ENCODE measurements around the gene SEMA5B. TPM values are rescaled to one million over a fixed set of nuclear protein-coding genes. Genes with fewer than 3 reads are reported as not detected.

Gene SEMA5B
- total and polyA plus RNA-seq, 2 donors (not counting 1 experiment from before 2014, with no cell fraction given), result not detected

DNA sequence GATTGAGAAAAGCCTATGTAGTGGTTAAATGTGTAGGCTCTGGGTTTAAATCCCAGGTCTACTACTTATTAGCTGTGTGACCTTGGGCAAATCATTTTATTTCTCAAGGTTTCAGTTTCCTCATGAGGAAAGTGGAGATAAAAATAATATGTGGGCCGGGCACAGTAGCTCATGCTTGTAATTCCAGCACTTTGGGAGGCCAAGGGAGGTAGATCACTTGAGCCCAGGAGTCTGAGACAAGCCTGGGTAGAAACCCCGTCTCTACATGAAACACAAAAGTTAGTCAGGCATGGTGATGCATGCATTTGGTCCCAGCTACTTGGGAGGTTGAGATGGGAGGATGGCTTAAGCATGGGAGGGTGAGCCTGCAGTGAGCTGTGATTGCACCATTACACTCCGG, 8.4 kb downstream of the SEMA5B start:
- no peak for TF ChIP-seq EZH2 (IDR thresholded peaks at IDR 0.05; ENCODE audit: borderline replicate concordance, insufficient read depth, low read depth, low read length, poor library complexity, severe bottlenecking)
- TF ChIP-seq, protein P1, sequence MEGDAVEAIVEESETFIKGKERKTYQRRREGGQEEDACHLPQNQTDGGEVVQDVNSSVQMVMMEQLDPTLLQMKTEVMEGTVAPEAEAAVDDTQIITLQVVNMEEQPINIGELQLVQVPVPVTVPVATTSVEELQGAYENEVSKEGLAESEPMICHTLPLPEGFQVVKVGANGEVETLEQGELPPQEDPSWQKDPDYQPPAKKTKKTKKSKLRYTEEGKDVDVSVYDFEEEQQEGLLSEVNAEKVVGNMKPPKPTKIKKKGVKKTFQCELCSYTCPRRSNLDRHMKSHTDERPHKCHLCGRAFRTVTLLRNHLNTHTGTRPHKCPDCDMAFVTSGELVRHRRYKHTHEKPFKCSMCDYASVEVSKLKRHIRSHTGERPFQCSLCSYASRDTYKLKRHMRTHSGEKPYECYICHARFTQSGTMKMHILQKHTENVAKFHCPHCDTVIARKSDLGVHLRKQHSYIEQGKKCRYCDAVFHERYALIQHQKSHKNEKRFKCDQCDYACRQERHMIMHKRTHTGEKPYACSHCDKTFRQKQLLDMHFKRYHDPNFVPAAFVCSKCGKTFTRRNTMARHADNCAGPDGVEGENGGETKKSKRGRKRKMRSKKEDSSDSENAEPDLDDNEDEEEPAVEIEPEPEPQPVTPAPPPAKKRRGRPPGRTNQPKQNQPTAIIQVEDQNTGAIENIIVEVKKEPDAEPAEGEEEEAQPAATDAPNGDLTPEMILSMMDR (IDR thresholded peaks at IDR 0.05), result no peak
- Histone ChIP-seq H2AFZ (ENCODE audit: insufficient read depth, low read depth, low read length, poor library complexity, severe bottlenecking) (no peak overlapping the region), H3K4me1 (ENCODE audit: control insufficient read depth in 2 of 2, insufficient read depth in 2 of 2, low read length in 2 of 2) (no peaks in the 10 kb centered on the region), H3K4me3 (ENCODE audit: control extremely low read depth in 1 of 5, extremely low read depth in 1 of 5, insufficient read depth in 1 of 5, low read depth in 2 of 5, low read length in 4 of 5) (no peak overlapping the region), H3K79me2 (ENCODE audit: control insufficient read depth, insufficient read depth, low read length) (no peaks in the 10 kb centered on the region), H3K36me3 (replicated peaks in 1 of 2; ENCODE audit: control extremely low read depth in 1 of 2, control insufficient read depth in 1 of 2, extremely low read depth in 1 of 2, insufficient read depth in 2 of 2, low read length in 1 of 2) (no peaks in the 10 kb centered on the region), H4K20me1 (ENCODE audit: control insufficient read depth, insufficient read depth, low read length, poor library complexity, severe bottlenecking) (no peaks in the 10 kb centered on the region), H3K9ac (ENCODE audit: low read length) (no peak overlapping the region), H3K27ac (ENCODE audit: low read length in 2 of 2) (no peak overlapping the region), H3K4me2 (replicated peaks; ENCODE audit: low read depth, low read length, poor library complexity, severe bottlenecking) (no peak overlapping the region), H3K9me3 (ENCODE audit: control extremely low read depth in 1 of 3, control insufficient read depth in 2 of 3, insufficient read depth in 1 of 3, low read length in 2 of 3) (no peaks in the 10 kb centered on the region), H3K27me3 (replicated peaks in 1 of 4; ENCODE audit: control extremely low read depth in 1 of 4, control insufficient read depth in 3 of 4, insufficient read depth in 4 of 4, low read length in 3 of 4) (peaks cover 0 to 16% (median 7%) of the 10 kb centered on the region in 4 experiments)
- Mint-ChIP-seq H3K9me3 (ENCODE audit: insufficient read depth) (no peaks in the 10 kb centered on the region), H3K27ac (no peak overlapping the region), H3K4me3 (no peak overlapping the region), H3K27me3 (peaks cover 39% of the 10 kb centered on the region), H3K4me1 (no peaks in the 10 kb centered on the region)
- no peak for DNase-seq
- WGBS (ENCODE audit: insufficient coverage), result 75% methylated on average over 2 of the region's 3 CpGs
- ChIA-PET CTCF (interaction anchor here (3.0 kb wide), 1 partner anchor 11 kb away, joined by 15 read pairs; no protein-coding TSS in a partner anchor), POLR2A (no interaction called here)
- ATAC-seq (ENCODE audit: low read depth), result no peak
- intact Hi-C loops (cut with micrococcal nuclease), result no loop called here

DNA sequence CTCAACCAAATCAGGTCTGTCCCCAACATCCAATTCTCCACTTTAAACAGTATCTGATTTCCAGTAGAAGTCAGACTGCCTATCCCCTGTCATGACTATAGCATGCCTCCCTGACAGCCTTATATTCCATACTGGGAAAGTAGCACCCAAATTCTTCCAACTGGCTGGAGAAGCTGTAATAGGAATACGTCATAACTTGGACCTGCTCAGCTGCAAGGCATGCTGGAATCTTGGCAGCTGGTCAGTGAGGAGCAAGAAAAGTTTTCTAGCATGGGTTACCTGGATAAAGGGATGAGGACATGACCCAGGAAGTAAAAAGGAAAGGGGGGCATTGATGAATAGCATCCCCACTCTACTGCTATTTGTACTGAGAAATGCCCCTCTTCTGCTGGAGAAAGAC, 8.9 kb downstream of the SEMA5B start:
- TF ChIP-seq, protein P1 (IDR thresholded peaks at IDR 0.05), result no peak
- TF ChIP-seq EZH2 (IDR thresholded peaks at IDR 0.05; ENCODE audit: borderline replicate concordance, insufficient read depth, low read depth, low read length, poor library complexity, severe bottlenecking), result no peak
- ChIA-PET POLR2A (no interaction called here), CTCF (interaction anchor here (1.0 to 3.0 kb wide), 2 partner anchors 9 to 11 kb away, joined by 3 to 15 read pairs; partner anchors contain the start of gene SEMA5B)
- H3K79me2 ChIP-seq (ENCODE audit: control insufficient read depth, insufficient read depth, low read length), result no peaks in the 10 kb centered on the region
- no peak overlapping the region for H3K4me3 ChIP-seq (ENCODE audit: control extremely low read depth in 1 of 5, extremely low read depth in 1 of 5, insufficient read depth in 1 of 5, low read depth in 2 of 5, low read length in 4 of 5)
- no peak overlapping the region for H3K27ac ChIP-seq (ENCODE audit: low read length in 2 of 2)
- no peaks in the 10 kb centered on the region for H3K4me1 Mint-ChIP-seq
- peaks cover 0 to 16% (median 6%) of the 10 kb centered on the region in 4 experiments for H3K27me3 ChIP-seq (replicated peaks in 1 of 4; ENCODE audit: control extremely low read depth in 1 of 4, control insufficient read depth in 3 of 4, insufficient read depth in 4 of 4, low read length in 3 of 4)
- no peaks in the 10 kb centered on the region for H3K36me3 ChIP-seq (replicated peaks in 1 of 2; ENCODE audit: control extremely low read depth in 1 of 2, control insufficient read depth in 1 of 2, extremely low read depth in 1 of 2, insufficient read depth in 2 of 2, low read length in 1 of 2)
- peaks cover 34% of the 10 kb centered on the region for H3K27me3 Mint-ChIP-seq
- H2AFZ ChIP-seq (ENCODE audit: insufficient read depth, low read depth, low read length, poor library complexity, severe bottlenecking), result no peak overlapping the region
- no peak overlapping the region for H3K4me2 ChIP-seq (replicated peaks; ENCODE audit: low read depth, low read length, poor library complexity, severe bottlenecking)
- H3K4me3 Mint-ChIP-seq, result no peak overlapping the region
- ATAC-seq (ENCODE audit: low read depth) (no peak), DNase-seq (no peak)
- H3K4me1 ChIP-seq (ENCODE audit: control insufficient read depth in 2 of 2, insufficient read depth in 2 of 2, low read length in 2 of 2), result no peaks in the 10 kb centered on the region
- H3K9me3 Mint-ChIP-seq (ENCODE audit: insufficient read depth), result no peaks in the 10 kb centered on the region
- no peaks in the 10 kb centered on the region for H4K20me1 ChIP-seq (ENCODE audit: control insufficient read depth, insufficient read depth, low read length, poor library complexity, severe bottlenecking)
- H3K9me3 ChIP-seq (ENCODE audit: control extremely low read depth in 1 of 3, control insufficient read depth in 2 of 3, insufficient read depth in 1 of 3, low read length in 2 of 3), result no peaks in the 10 kb centered on the region
- no peak overlapping the region for H3K27ac Mint-ChIP-seq
- H3K9ac ChIP-seq (ENCODE audit: low read length), result no peak overlapping the region
- WGBS (ENCODE audit: insufficient coverage), result no CpG with 5 or more reads among the region's 1 CpG
- intact Hi-C loops (cut with micrococcal nuclease), result no loop called here
